Left renal pelvis (tissue), 4 donors: ENCODE data around the gene BET1L. TPM values are rescaled to one million over a fixed set of nuclear protein-coding genes. Genes with fewer than 3 reads are reported as not detected.

Experiments
- DNase-seq, 4 donors: peaks; one replicate each; pipeline ENCODE4 v3.0.0-alpha.2; 2013; ENCODE audit warnings: low read depth in 4 of 4, low spot score in 3 of 4
- polyA plus RNA-seq, 4 donors: library from polyadenylated mRNA; unstranded; fragments of 120-200 nt; gene quantifications; one replicate each; pipeline ENCODE4 v1.2.1, GENCODE V29; 2013; ENCODE audit not compliant: insufficient read length in 4 of 4

Gene BET1L
- polyA plus RNA-seq, 4 donors, result 38.7 to 46.1 (median 45.8) TPM

- no peak for DNase-seq
Observed at GRCh38 chr11:211741-212140, 4.5 kb upstream of the BET1L start.

- no peak for DNase-seq
Observed at GRCh38 chr11:211295-211694, 4.1 kb upstream of the BET1L start.

GRCh38 chr11:210803-211180 is 3.6 kb upstream of the BET1L start:
- no peak for DNase-seq

GRCh38 chr11:210122-210802 is 3.1 kb upstream of the BET1L start:
- DNase-seq, result no peak

GRCh38 chr11:209275-210121 is 2.3 kb upstream of the BET1L start:
- no peak for DNase-seq

- DNase-seq, result no peak
Observed at GRCh38 chr11:208917-209260, 1.7 kb upstream of the BET1L start.

GRCh38 chr11:208181-208916 is 1.1 kb upstream of the BET1L start:
- DNase-seq, result peak; percentile 56 to 74 (median 69)

- peak in 1 of 4 donors; percentile 12 for DNase-seq
Observed at GRCh38 chr11:207863-208180, 623 bp upstream of the BET1L start.

- no peak for DNase-seq
Observed at GRCh38 chr11:206526-207207, 532 bp downstream of the BET1L start.

GRCh38 chr11:206002-206384 is 1.2 kb downstream of the BET1L start:
- DNase-seq, result no peak

- DNase-seq, result no peak
Observed at GRCh38 chr11:205221-206001, 1.8 kb downstream of the BET1L start.

- no peak for DNase-seq
Observed at GRCh38 chr11:204587-205109, 2.6 kb downstream of the BET1L start.

GRCh38 chr11:203945-204586 is 3.1 kb downstream of the BET1L start:
- no peak for DNase-seq

- DNase-seq, result no peak
Observed at GRCh38 chr11:203056-203944, 3.9 kb downstream of the BET1L start.

GRCh38 chr11:202490-202889 is 4.7 kb downstream of the BET1L start:
- no peak for DNase-seq

- no peak for DNase-seq
Observed at GRCh38 chr11:201966-202365, 5.2 kb downstream of the BET1L start.

- no peak for DNase-seq
Observed at GRCh38 chr11:200224-201003, 6.8 kb downstream of the BET1L start.

GRCh38 chr11:199782-200181 is 7.4 kb downstream of the BET1L start:
- no peak for DNase-seq
